CD4-positive, alpha-beta T cell treated with Interleukin-4 for 1 hour (primary cell): Measurements from ENCODE around the gene ZNF407.

ENCODE experiments used
- DNase-seq, 2 donors: peaks; one replicate each; pipeline ENCODE4 v3.0.0-alpha.2; 2020 to 2022

ZNF407 gene

DNA sequence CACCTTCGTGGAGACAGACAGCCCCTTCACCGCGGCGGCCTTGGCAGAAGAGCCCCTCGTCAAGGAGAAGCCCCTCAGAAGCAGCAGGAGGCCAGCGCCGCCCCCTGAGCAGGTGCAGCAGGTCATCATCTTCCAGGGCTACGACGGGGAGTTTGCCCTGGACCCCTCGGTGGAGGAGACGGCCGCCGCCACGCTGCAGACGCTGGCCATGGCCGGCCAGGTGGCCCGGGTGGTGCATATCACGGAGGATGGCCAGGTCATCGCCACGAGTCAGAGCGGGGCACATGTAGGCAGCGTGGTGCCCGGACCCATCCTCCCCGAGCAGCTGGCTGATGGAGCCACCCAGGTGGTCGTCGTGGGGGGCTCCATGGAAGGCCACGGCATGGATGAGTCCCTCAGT, 465.5 kb downstream of the ZNF407 start:
- no peak for DNase-seq

GRCh38 chr18:75063615-75064512, 466.2 kb downstream of the ZNF407 start:
- no peak for DNase-seq

DNA sequence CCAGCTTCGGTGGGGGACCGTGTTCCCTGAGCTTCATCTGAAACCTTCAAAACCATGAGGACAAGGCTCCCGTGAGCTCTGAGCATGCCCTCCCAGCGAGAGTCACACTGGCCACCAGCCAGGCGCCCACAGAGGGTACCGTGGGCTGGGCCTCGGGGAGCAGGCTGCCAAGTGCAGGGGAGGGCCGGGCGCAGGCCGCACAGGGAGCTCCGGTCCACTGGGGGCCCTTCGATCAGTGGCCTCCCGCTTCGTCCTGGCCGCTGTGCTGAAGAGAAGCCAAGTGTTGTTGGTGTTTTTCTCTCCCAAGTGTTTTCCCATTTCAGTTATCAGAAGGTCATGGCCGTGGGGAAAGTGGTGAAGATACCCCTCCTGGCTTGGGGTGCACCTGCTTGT, 466.8 kb downstream of the ZNF407 start:
- no peak for DNase-seq

DNA sequence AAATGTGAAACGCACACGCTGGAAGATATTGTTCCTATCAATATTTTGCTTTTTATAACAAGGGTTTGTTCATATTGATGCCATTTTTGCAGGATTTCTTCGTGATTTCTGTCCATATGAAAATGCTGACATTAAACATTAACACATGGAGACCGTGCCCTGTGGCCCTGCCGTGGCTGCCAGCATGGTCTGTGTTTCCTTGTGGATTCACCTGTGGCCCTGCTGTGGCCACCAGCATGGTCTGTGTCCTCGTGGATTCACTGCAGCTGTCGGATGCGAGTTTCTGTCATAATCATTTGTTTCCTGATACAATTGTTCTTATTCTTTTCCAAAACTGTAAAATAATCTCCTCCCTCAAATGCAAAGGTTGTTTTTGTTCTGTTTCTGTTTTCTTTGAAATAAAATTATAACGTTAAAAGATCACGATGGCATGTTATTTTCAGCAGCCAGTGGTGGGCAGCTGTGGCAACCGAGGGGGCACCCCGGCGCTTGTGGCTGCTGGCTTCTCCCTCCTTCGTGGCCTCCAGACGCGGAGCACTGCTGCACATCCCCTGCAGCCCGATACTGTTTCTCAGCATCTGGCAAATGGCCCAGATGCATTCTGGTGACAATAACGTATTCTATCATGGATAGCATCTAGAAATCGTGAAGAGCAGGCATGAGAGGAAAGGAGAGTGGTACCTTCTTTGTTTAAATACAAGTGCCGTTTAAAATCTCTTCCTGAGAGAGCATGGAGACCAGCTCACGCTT, 467.8 kb downstream of the ZNF407 start:
- DNase-seq: no peak

- DNase-seq: no peak
Measured at GRCh38 chr18:75066021-75066880, 468.6 kb downstream of the ZNF407 start.

- peak in 1 of 2 donors; percentile 37 for DNase-seq
Measured at GRCh38 chr18:75066936-75067335, 469.3 kb downstream of the ZNF407 start.

GRCh38 chr18:75067996-75068645, 470.5 kb downstream of the ZNF407 start:
- DNase-seq: no peak

DNA sequence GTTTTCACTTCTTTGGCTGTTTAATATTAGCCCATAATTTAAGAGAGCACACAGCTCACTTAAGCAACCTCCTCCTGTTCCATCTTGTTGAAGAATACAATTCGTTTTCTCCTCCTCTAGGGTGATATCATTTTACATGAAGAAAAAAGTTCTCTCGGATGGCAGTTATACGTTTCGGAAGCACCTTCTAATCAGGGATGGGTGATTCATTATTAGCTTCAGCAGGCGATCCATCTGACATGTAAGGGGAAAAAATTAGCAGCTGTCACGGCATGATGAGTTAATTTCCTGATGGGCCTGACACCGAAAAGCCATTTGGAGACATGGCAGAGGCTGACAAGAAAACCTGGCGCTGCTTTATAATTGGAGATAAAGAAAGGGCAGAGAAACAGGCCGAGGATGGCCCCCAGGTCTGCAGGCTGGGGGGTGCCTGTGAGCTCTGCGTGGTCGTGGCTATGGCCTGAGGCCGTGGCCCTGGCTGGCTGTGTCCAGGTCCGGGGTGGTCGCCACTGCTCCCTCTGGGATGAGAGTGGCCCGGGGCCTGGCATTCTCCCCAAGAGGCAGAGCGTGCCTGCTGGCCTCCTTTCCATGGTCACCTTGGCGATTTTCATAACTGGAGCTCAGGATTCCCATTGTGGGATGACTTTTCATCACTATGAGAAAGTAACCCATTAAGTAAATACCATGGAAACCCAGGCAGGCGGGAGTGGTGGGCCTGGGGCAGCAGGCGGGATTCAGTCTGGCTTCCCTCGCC, 471.2 kb downstream of the ZNF407 start:
- no peak for DNase-seq

- no peak for DNase-seq
Measured at GRCh38 chr18:75070235-75070624, 472.6 kb downstream of the ZNF407 start.

GRCh38 chr18:75070625-75071483, 473.2 kb downstream of the ZNF407 start:
- DNase-seq: peak; percentile 71 to 82

DNA sequence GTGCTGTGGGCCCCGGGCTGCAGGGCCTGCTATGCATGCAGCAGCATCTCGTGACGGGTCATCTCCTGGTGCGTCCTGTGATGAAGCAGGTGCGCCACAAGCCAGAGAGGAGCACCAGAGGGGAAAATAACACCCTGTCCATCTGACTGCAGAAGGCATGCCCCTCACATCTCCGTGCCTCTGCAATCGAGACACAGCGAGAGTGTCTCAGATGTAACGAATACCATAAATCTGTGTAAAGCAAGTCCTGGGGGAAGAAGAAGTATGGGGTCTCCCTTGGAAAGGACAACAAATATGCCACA, 473.8 kb downstream of the ZNF407 start:
- DNase-seq: no peak

DNA sequence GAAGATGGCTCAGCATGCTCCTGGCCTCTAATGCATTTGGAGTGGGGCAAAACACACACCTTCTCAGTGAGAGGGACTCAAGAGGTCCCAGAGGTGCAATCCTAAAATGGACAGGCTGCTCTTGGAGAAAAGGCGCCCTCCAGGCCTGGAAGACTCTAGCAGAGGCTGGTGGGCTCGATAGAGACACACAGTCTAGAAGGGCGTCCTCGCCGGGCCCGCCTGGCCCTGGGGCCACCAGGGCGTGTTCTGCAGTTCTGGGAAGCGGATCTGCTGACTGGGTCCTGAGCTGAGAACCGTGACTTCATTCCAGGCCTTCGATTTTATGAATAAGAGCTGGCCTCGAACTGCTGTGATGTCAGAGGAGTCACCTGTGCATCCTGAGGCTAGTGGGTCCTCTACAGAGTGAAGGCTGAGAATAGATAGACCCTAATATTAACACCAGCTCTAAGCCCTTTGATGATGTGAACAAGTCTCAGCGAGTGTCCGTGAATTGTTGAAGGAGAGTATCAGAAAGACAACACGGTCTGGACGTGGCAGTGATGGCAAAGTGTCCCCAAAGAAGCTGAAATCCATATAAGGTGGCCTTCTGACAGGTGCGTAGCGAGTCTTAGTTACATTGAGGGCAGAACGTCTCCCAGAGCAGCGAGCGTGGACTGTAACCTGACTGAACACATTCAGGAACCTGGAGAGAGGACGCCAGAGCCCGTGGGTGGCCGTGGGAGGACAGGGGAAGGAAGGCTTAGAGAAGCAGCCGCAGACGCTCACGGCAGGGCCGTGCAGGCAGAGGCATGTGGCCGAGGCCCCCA, 474.4 kb downstream of the ZNF407 start:
- no peak for DNase-seq

GRCh38 chr18:75072672-75073371, 475.2 kb downstream of the ZNF407 start:
- no peak for DNase-seq

GRCh38 chr18:75073654-75074053, 476.0 kb downstream of the ZNF407 start:
- no peak for DNase-seq

DNA sequence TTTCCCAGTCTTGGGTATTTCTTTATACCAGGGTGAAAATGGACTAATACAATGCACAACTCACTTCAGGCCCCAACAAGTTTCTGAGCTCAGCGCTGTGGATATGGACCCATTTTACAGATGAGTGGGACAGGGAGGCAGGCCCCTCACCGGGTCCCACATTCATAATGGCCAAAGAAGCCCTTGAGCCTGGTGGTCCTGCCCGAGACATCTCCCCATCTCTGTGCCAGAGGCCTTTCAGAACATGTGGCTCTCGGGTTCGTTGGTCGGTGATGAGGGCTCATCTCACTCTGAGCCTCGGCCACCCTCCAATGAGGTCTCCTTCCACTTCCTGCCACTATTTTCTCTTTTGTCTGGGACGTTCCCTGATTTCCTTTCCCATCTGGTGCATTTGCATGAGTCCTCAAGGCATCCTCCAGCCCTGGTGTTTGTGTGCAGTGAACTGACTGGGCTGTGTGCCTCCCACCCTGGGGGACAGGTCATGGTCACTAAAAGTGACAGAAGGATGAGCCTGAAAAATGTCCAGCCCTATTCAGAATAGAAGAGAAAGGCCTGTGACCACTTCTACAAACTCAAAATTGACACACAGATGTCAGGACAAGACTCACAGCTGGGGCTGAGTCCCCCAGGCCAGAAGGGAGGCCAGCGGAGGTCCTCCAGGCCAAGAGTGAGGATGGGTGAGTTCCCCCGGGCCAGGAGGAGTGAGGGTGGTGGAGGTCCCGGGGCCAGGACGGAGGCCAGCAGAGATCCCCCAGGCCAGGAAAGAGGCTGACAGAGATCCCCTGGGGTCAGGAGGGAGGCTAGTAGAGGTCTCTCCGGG, 476.7 kb downstream of the ZNF407 start:
- DNase-seq: no peak

GRCh38 chr18:75075016-75075305, 477.3 kb downstream of the ZNF407 start:
- no peak for DNase-seq

DNA sequence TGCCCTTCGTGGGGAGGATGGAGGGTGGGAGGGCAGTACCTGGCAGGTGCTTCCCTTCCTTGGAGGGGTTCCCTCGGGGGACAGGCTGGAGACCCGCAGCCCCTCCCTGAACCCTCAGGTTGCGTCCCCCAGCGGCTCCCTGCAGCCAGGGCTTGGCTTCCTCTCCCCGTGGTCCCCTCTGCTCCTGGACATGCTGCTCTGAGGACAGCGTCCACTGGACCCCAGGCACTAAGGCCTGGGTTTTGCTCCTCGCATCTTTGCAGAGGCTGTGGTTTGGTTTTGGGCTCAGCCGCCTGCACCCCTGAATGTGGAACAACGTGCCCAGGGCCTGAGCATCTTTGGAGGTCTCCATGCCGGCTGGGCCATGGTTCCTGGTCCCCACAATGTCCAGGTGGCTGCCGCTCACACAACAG, 477.8 kb downstream of the ZNF407 start:
- DNase-seq: no peak

DNA sequence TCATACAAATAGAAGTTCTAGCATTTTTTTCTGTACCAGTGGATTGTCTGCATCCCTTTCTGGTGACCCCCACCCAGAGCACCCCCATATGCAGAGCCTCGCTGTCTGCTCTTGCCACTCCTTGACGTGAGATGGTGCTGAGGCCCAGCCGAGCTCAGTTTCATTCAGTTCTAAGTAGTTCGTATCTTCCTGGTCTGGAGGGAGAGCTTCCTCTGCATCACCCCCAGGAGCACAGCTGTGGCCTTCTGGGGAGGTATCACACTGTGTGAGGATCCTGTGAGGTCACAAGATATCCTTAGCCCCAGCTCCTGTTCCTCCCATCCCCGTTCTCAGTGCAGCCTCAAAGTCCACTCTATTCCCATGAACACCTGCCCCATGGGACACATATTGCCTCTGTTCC, 478.6 kb downstream of the ZNF407 start:
- DNase-seq: no peak

DNA sequence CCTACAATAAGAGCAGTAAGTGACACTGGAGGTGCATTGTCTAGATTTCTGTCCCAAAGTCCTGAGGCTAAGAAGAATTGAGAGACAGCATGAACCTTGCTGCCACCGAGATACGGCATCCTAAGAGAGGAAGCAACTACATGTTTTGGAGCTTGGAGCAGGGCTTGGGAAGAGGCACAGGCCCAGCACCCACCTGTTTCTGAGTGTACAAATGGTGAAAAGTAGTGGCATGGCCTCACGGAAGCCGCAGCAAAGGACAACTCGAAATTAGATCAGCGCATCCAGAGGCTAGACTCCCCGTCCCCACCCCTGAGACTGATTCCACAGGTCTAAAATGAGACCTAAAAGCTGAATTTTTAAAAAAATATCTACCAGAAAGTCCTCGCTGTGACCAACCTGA, 483.8 kb downstream of the ZNF407 start:
- no peak for DNase-seq
